GM12865 (cell line): Measurements from ENCODE around the gene HEBP1.
A peak's percentile ranks its signal among the peaks of the same experiment; 100 is the strongest.

Experiments
- DNase-seq: peaks from one replicate; pipeline ENCODE4 v3.0.0; 2010; ENCODE audit warnings: low read depth
- H3K4me3 ChIP-seq: 2 replicates; pipeline ENCODE4 v1.5.1; 2011; ENCODE audit warnings: mild to moderate bottlenecking, low read depth, low read length, control low read depth
- TF ChIP-seq, protein P1 (sequence below): IDR thresholded peaks from 2 replicates; pipeline ENCODE4 v1.5.1; 2011; ENCODE audit warnings: low read length, control low read depth, low read depth, inconsistent platforms; ENCODE audit not compliant: insufficient read depth; ENCODE audit errors: missing control alignments

The HEBP1 gene

DNA sequence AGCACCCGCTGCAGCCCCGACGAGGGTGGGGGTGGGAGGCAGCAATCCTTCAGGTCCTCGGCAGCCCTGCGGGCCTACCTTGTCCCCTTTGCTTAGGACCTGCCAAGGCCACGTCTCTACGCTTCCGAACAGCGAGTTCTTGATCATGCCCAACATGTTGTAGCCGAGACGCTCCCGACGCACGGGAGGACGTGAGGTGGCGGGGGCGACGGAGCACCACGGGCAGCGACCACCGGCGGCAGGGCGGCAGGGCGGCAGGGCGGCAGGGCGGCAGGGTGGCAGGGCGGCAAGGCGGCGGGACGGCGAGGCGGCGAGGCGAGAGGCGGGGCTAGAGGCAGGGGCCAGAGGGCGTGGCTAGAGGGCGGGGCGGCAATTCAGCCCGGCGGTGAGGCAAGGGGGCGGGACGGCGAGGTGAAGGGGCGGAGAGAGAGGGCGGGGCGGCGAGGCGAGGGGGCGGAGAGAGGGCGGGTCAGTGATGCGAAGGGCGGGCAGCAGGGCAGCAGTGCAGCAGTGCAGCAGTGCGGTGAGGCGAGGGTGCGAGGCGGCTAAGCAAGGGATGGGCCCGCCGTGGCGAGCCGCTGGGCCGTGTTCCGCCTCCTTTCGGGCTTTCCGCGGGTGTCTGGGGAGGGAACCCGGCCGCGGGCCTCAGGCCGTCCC is at the start of gene HEBP1:
TSS of gene HEBP1 (minus strand) at position 307 of the 657 bp plus-strand sequence. CDS start at position 156, 151 bp downstream.
- TF ChIP-seq, protein P1, sequence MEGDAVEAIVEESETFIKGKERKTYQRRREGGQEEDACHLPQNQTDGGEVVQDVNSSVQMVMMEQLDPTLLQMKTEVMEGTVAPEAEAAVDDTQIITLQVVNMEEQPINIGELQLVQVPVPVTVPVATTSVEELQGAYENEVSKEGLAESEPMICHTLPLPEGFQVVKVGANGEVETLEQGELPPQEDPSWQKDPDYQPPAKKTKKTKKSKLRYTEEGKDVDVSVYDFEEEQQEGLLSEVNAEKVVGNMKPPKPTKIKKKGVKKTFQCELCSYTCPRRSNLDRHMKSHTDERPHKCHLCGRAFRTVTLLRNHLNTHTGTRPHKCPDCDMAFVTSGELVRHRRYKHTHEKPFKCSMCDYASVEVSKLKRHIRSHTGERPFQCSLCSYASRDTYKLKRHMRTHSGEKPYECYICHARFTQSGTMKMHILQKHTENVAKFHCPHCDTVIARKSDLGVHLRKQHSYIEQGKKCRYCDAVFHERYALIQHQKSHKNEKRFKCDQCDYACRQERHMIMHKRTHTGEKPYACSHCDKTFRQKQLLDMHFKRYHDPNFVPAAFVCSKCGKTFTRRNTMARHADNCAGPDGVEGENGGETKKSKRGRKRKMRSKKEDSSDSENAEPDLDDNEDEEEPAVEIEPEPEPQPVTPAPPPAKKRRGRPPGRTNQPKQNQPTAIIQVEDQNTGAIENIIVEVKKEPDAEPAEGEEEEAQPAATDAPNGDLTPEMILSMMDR, result no peak

GRCh38 chr12:13049816-13050215 is 49.8 kb upstream of the HEBP1 start:
- no peak for DNase-seq
- no peak overlapping the region for H3K4me3 ChIP-seq
- TF ChIP-seq, protein P1, result no peak

More for the DNA sequence above, at the start of gene HEBP1:
- H3K4me3 ChIP-seq, result peak within 1 kb of the TSS; percentile 40
- peak; percentile 89 for DNase-seq

GRCh38 chr12:13046964-13047363 is 46.9 kb upstream of the HEBP1 start:
- peak; percentile 8 for DNase-seq
- TF ChIP-seq, protein P1, result no peak

DNA sequence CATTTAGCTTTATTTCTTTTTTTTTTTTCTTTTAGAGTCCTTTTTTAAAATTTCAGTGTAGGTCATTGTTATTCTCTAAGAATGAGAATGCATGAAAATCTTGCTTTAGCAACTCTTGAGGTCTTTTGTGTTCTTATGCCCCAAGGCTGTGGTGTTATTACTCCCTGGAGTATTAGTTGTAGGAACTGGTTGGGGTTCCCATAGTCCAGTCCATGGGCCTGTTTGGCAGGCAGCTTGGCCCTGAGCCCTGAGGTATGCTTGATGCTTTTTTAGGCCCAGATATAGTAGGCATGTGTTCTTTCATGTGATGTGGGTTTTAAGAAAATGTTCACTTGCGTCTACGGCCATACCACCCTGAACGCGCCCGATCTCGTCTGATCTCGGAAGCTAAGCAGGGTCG is 45.8 kb upstream of the HEBP1 start:
- TF ChIP-seq, protein P1, result no peak
- H3K4me3 ChIP-seq, result no peak overlapping the region
- DNase-seq, result no peak

More at GRCh38 chr12:13046964-13047363, 46.9 kb upstream of the HEBP1 start:
- H3K4me3 ChIP-seq, result no peak overlapping the region

DNA sequence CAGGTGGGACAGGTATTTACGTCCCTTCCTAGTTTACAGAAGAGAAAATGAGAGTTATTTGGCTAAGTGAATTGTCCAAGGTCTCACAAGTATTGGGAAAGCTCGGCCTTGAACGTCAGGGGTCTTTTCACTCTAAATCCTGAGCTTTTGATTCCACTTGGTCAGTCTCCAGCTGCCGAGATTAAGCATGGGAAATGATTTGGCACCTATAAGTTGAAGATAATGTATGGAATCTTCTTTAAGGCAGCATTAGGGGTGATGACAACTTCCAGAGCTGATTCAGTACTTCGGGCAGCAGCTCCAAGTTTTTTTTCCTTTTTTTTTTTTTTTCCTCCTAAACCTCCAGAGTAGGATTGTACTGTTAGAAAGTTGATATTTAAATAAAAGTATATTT is 44.8 kb upstream of the HEBP1 start:
- TF ChIP-seq, protein P1, result no peak
- peak overlapping the region; percentile 97 for H3K4me3 ChIP-seq
- no peak for DNase-seq

DNA sequence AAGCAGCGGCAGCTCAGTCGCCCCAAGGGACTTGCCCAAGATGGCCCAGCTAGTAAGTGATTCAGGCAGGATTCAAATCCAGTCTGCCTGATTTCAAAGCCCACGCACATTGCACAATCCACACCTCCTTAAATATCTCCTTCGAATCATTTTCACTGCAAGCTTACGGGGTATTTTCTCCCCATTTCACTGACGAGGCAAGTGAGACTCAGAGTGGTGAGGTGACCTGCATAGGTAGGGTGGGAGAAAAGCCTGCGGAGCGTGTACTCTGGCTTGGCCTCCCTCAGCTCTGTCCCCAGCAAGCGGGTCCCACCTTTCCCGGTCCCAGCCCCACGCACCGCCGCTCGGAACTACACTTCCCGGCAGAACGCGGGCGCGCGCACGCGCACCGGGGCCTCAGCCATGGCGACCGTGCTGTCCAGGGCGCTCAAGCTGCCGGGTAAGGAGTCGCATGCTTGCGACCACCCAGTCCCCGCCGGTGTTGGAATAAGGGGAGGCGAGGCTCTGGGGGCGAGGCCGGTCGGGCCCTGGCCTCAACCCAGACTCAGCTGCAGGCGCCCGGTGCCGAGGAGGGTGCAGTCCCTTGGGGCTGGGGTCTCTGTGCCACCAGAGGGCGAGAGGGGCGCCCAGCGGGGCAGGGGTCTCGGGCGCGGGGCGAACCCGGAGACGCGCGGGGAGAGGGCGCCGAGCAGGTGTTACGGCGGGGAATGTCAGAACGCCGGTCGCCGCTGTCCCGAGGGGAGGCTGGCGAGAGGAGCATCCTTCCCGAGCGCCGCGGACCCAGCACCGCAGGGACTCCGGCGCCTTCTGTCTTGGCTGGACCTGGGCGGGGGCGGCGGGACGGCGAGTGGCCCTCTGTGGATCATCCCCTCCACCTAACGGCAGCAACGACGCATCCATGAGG is 44.2 kb upstream of the HEBP1 start, which contains the start of gene FAM234B:
TSS of gene FAM234B (plus strand) at position 380 of the 904 bp plus-strand sequence. CDS start at position 403, 23 bp downstream.
- peak within 1 kb of the TSS; percentile 97 for H3K4me3 ChIP-seq
- TF ChIP-seq, protein P1, result no peak
- peak; percentile 66 for DNase-seq
